Measurements from ENCODE around the gene PFKP.

- no peak for TF ChIP-seq CTCF (IDR thresholded peaks at IDR 0.05)
- TF ChIP-seq POLR2A (IDR thresholded peaks at IDR 0.05), result no peak
Measured at GRCh38 chr10:3135006-3135405, 67.7 kb downstream of the PFKP start.
